ENCODE data around the gene TCERG1L. TPM values are rescaled to one million over a fixed set of nuclear protein-coding genes. Genes with fewer than 3 reads are reported as not detected.

TCERG1L gene
- total RNA-seq, 1 experiment from 2014 or later, result not detected

GRCh38 chr10:131205556-131205955, 106.0 kb downstream of the TCERG1L start:
- Histone ChIP-seq H3K4me2 (no peak overlapping the region), H3K27me3 (ENCODE audit: insufficient read depth, low read depth) (peaks cover 33% of the 10 kb centered on the region), H3K9me3 (ENCODE audit: insufficient read depth, low read depth) (no peaks in the 10 kb centered on the region), H3K4me1 (replicated peaks; ENCODE audit: insufficient read depth) (no peaks in the 10 kb centered on the region), H2AFZ (no peak overlapping the region), H3K4me3 (no peak overlapping the region), H3K9me2 (ENCODE audit: insufficient read depth) (no peaks in the 10 kb centered on the region), H4K20me1 (ENCODE audit: insufficient read depth) (no peaks in the 10 kb centered on the region), H3K36me3 (ENCODE audit: low read depth) (no peaks in the 10 kb centered on the region), H3K79me2 (ENCODE audit: low read depth) (no peaks in the 10 kb centered on the region), H3K27ac (no peak overlapping the region), H3F3A (ENCODE audit: insufficient read depth, low read depth) (no peaks in the 10 kb centered on the region)
- ChIA-PET CTCF (no interaction called here), POLR2A (ENCODE audit: unreplicated experiment) (no interaction called here)
- BruUV-seq (replicated peaks), result no TSS peak
- intact Hi-C loops (cut with micrococcal nuclease; ENCODE audit: unreplicated experiment), result no loop called here
- TF ChIP-seq CTCF (conservative IDR thresholded peaks at IDR 0.05) (no peak), EZH2 (IDR thresholded peaks at IDR 0.05; ENCODE audit: low read depth) (no peak)
- DNase-seq, result no peak

GRCh38 chr10:131204406-131205152, 106.9 kb downstream of the TCERG1L start:
- TF ChIP-seq EZH2 (IDR thresholded peaks at IDR 0.05; ENCODE audit: low read depth) (no peak), CTCF (conservative IDR thresholded peaks at IDR 0.05) (no peak)
- intact Hi-C loops (cut with micrococcal nuclease; ENCODE audit: unreplicated experiment), result no loop called here
- BruUV-seq (replicated peaks), result no TSS peak
- Histone ChIP-seq H3K27me3 (ENCODE audit: insufficient read depth, low read depth) (peaks cover 35% of the 10 kb centered on the region; the same call in 1 of the 2 replicates), H3F3A (ENCODE audit: insufficient read depth, low read depth) (no peaks in the 10 kb centered on the region), H4K20me1 (ENCODE audit: insufficient read depth) (no peaks in the 10 kb centered on the region), H3K9me2 (ENCODE audit: insufficient read depth) (no peaks in the 10 kb centered on the region), H2AFZ (no peak overlapping the region), H3K27ac (no peak overlapping the region), H3K9me3 (ENCODE audit: insufficient read depth, low read depth) (no peaks in the 10 kb centered on the region), H3K4me1 (replicated peaks; ENCODE audit: insufficient read depth) (no peaks in the 10 kb centered on the region), H3K36me3 (ENCODE audit: low read depth) (no peaks in the 10 kb centered on the region), H3K79me2 (ENCODE audit: low read depth) (no peaks in the 10 kb centered on the region), H3K4me3 (no peak overlapping the region), H3K4me2 (no peak overlapping the region)
- CTCF ChIA-PET, result no interaction called here
- POLR2A ChIA-PET (ENCODE audit: unreplicated experiment), result no interaction called here
- no peak for DNase-seq

- no TSS peak for BruUV-seq (replicated peaks)
- Histone ChIP-seq H3K4me1 (replicated peaks; ENCODE audit: insufficient read depth) (no peaks in the 10 kb centered on the region), H3K9me2 (ENCODE audit: insufficient read depth) (no peaks in the 10 kb centered on the region), H3K36me3 (ENCODE audit: low read depth) (no peaks in the 10 kb centered on the region), H2AFZ (no peak overlapping the region), H3F3A (ENCODE audit: insufficient read depth, low read depth) (no peaks in the 10 kb centered on the region), H3K27ac (no peak overlapping the region), H3K9me3 (ENCODE audit: insufficient read depth, low read depth) (no peaks in the 10 kb centered on the region), H3K4me3 (no peak overlapping the region), H4K20me1 (ENCODE audit: insufficient read depth) (no peaks in the 10 kb centered on the region), H3K4me2 (no peak overlapping the region), H3K27me3 (ENCODE audit: insufficient read depth, low read depth) (peaks cover 30% of the 10 kb centered on the region; the same call in 1 of the 2 replicates), H3K79me2 (ENCODE audit: low read depth) (no peaks in the 10 kb centered on the region)
- ChIA-PET POLR2A (ENCODE audit: unreplicated experiment) (no interaction called here), CTCF (no interaction called here)
- no peak for DNase-seq
- intact Hi-C loops (cut with micrococcal nuclease; ENCODE audit: unreplicated experiment), result no loop called here
- TF ChIP-seq CTCF (conservative IDR thresholded peaks at IDR 0.05) (no peak), EZH2 (IDR thresholded peaks at IDR 0.05; ENCODE audit: low read depth) (no peak)
Measured at GRCh38 chr10:131203456-131204357, 107.8 kb downstream of the TCERG1L start.

Data from PC-9 (cell line).